ENCODE measurements around the gene KRT40. TPM values are rescaled to one million over a fixed set of nuclear protein-coding genes. Genes with fewer than 3 reads are reported as not detected.

The KRT40 gene
- total RNA-seq, 1 experiment from 2014 or later, result not detected

- no peak for DNase-seq (ENCODE audit: low read depth)
Measured at GRCh38 chr17:40952154-40952553, 32.0 kb downstream of the KRT40 start.

GRCh38 chr17:40951011-40951622 lies 33.0 kb downstream of the KRT40 start:
- DNase-seq (ENCODE audit: low read depth), result no peak

- no peak for DNase-seq (ENCODE audit: low read depth)
Measured at GRCh38 chr17:40950176-40950575, 34.0 kb downstream of the KRT40 start.

- DNase-seq (ENCODE audit: low read depth), result no peak
Measured at GRCh38 chr17:40949418-40949817, 34.7 kb downstream of the KRT40 start.

GRCh38 chr17:40947929-40948328 lies 36.2 kb downstream of the KRT40 start:
- DNase-seq (ENCODE audit: low read depth), result no peak

GRCh38 chr17:40945414-40945813 lies 38.7 kb downstream of the KRT40 start:
- no peak for DNase-seq (ENCODE audit: low read depth)

GRCh38 chr17:40944531-40944930 lies 39.6 kb downstream of the KRT40 start:
- DNase-seq (ENCODE audit: low read depth), result no peak

GRCh38 chr17:40942553-40942952 lies 41.6 kb downstream of the KRT40 start:
- no peak for DNase-seq (ENCODE audit: low read depth)

GRCh38 chr17:40940266-40940665 lies 43.9 kb downstream of the KRT40 start:
- no peak for DNase-seq (ENCODE audit: low read depth)

GRCh38 chr17:40938981-40939380 lies 45.1 kb downstream of the KRT40 start:
- DNase-seq (ENCODE audit: low read depth), result no peak

- DNase-seq (ENCODE audit: low read depth), result no peak
Measured at GRCh38 chr17:40937384-40937819, 46.7 kb downstream of the KRT40 start, which contains the start of gene KRT23. TSS of gene KRT23 (minus strand) at chr17:40937646. CDS start at chr17:40936603, 1,043 bp downstream.

- DNase-seq (ENCODE audit: low read depth), result no peak
Measured at GRCh38 chr17:40936976-40937375, 47.1 kb downstream of the KRT40 start.

GRCh38 chr17:40936437-40936971 lies 47.6 kb downstream of the KRT40 start:
- no peak for DNase-seq (ENCODE audit: low read depth)

GRCh38 chr17:40935624-40936023 lies 48.5 kb downstream of the KRT40 start:
- DNase-seq (ENCODE audit: low read depth), result no peak

- no peak for DNase-seq (ENCODE audit: low read depth)
Measured at GRCh38 chr17:40932608-40933007, 51.5 kb downstream of the KRT40 start.

GRCh38 chr17:40931311-40931710 lies 52.8 kb downstream of the KRT40 start:
- DNase-seq (ENCODE audit: low read depth), result no peak

Other genes with a start within 250 kb of the KRT40 start
- not detected in 2 replicates for gene KRT25, start 229.0 kb downstream of the KRT40 start, total RNA-seq (2014; rRNA removed; shearing (Covaris generic))
- gene KRT26, start 212.1 kb downstream of the KRT40 start, total RNA-seq (2014; rRNA removed; shearing (Covaris generic)), result not detected in 2 replicates
- gene KRT27, start 201.8 kb downstream of the KRT40 start, total RNA-seq (2014; rRNA removed; shearing (Covaris generic)), result not detected in 2 replicates
- not detected in 2 replicates for gene KRT28, start 184.4 kb downstream of the KRT40 start, total RNA-seq (2014; rRNA removed; shearing (Covaris generic))
- 54.7 and 56.8 TPM in 2 replicates for gene KRT10, start 161.7 kb downstream of the KRT40 start, total RNA-seq (2014; rRNA removed; shearing (Covaris generic))
- not detected in 2 replicates for gene KRT12, start 117.1 kb downstream of the KRT40 start, total RNA-seq (2014; rRNA removed; shearing (Covaris generic))
- not detected in 2 replicates for gene KRT20, start 99.1 kb downstream of the KRT40 start, total RNA-seq (2014; rRNA removed; shearing (Covaris generic))
- not detected in 2 replicates for gene KRT23, start 46.7 kb downstream of the KRT40 start, total RNA-seq (2014; rRNA removed; shearing (Covaris generic))
- not detected in 2 replicates for gene KRT39, start 17.4 kb downstream of the KRT40 start, total RNA-seq (2014; rRNA removed; shearing (Covaris generic))
- not detected in 2 replicates for gene KRTAP3-3, start 9.8 kb upstream of the KRT40 start, total RNA-seq (2014; rRNA removed; shearing (Covaris generic))
- not detected in 2 replicates for gene KRTAP3-2, start 15.6 kb upstream of the KRT40 start, total RNA-seq (2014; rRNA removed; shearing (Covaris generic))
- gene KRTAP3-1, start 24.8 kb upstream of the KRT40 start, total RNA-seq (2014; rRNA removed; shearing (Covaris generic)), result not detected in 2 replicates
- not detected in 2 replicates for gene KRTAP1-5, start 42.9 kb upstream of the KRT40 start, total RNA-seq (2014; rRNA removed; shearing (Covaris generic))
- gene KRTAP1-4, start 45.9 kb upstream of the KRT40 start, total RNA-seq (2014; rRNA removed; shearing (Covaris generic)), result not detected in 2 replicates
- not detected in 2 replicates for gene KRTAP1-3, start 50.5 kb upstream of the KRT40 start, total RNA-seq (2014; rRNA removed; shearing (Covaris generic))
- 1.5 TPM in 1 of 2 replicates, not detected in the other for gene KRTAP1-1, start 57.1 kb upstream of the KRT40 start, total RNA-seq (2014; rRNA removed; shearing (Covaris generic))
- gene KRTAP2-1, start 63.0 kb upstream of the KRT40 start, total RNA-seq (2014; rRNA removed; shearing (Covaris generic)), result not detected in 2 replicates
- gene KRTAP2-2, start 70.9 kb upstream of the KRT40 start, total RNA-seq (2014; rRNA removed; shearing (Covaris generic)), result not detected in 2 replicates
- gene KRTAP2-3, start 75.8 kb upstream of the KRT40 start, total RNA-seq (2014; rRNA removed; shearing (Covaris generic)), result not detected in 2 replicates
- not detected in 2 replicates for gene KRTAP2-4, start 81.6 kb upstream of the KRT40 start, total RNA-seq (2014; rRNA removed; shearing (Covaris generic))
- not detected in 2 replicates for gene KRTAP4-7, start 99.8 kb upstream of the KRT40 start, total RNA-seq (2014; rRNA removed; shearing (Covaris generic))
- not detected in 2 replicates for gene KRTAP4-8, start 113.8 kb upstream of the KRT40 start, total RNA-seq (2014; rRNA removed; shearing (Covaris generic))
- not detected in 2 replicates for gene KRTAP4-16, start 117.9 kb upstream of the KRT40 start, total RNA-seq (2014; rRNA removed; shearing (Covaris generic))
- gene KRTAP4-9, start 121.1 kb upstream of the KRT40 start, total RNA-seq (2014; rRNA removed; shearing (Covaris generic)), result not detected in 2 replicates
- gene KRTAP4-11, start 134.0 kb upstream of the KRT40 start, total RNA-seq (2014; rRNA removed; shearing (Covaris generic)), result not detected in 2 replicates
- not detected in 2 replicates for gene KRTAP4-12, start 139.9 kb upstream of the KRT40 start, total RNA-seq (2014; rRNA removed; shearing (Covaris generic))
- not detected in 2 replicates for gene KRTAP4-6, start 156.2 kb upstream of the KRT40 start, total RNA-seq (2014; rRNA removed; shearing (Covaris generic))
- gene KRTAP4-5, start 165.5 kb upstream of the KRT40 start, total RNA-seq (2014; rRNA removed; shearing (Covaris generic)), result not detected in 2 replicates
- not detected in 2 replicates for gene KRTAP4-4, start 176.4 kb upstream of the KRT40 start, total RNA-seq (2014; rRNA removed; shearing (Covaris generic))
- not detected in 2 replicates for gene KRTAP4-3, start 183.9 kb upstream of the KRT40 start, total RNA-seq (2014; rRNA removed; shearing (Covaris generic))
- gene KRTAP4-2, start 193.9 kb upstream of the KRT40 start, total RNA-seq (2014; rRNA removed; shearing (Covaris generic)), result not detected in 2 replicates
- gene KRTAP4-1, start 200.6 kb upstream of the KRT40 start, total RNA-seq (2014; rRNA removed; shearing (Covaris generic)), result not detected in 2 replicates
- gene KRTAP9-1, start 205.6 kb upstream of the KRT40 start, total RNA-seq (2014; rRNA removed; shearing (Covaris generic)), result not detected in 2 replicates
- not detected in 2 replicates for gene KRTAP9-2, start 242.3 kb upstream of the KRT40 start, total RNA-seq (2014; rRNA removed; shearing (Covaris generic))
- gene KRTAP9-3, start 248.1 kb upstream of the KRT40 start, total RNA-seq (2014; rRNA removed; shearing (Covaris generic)), result not detected in 2 replicates

Data from Daoy (cell line).